Breast epithelium (tissue), 3 donors: ENCODE data around the gene SERP2.

Source experiments
- POLR2AphosphoS5 ChIP-seq, 3 donors: sonication (generic); formaldehyde crosslinking; IDR thresholded peaks; one replicate each; pipeline ENCODE4 v1.6.1; 2017; ENCODE audit warnings: antibody characterized with exemption in 3 of 3
- TF ChIP-seq, protein P1 (sequence below), 3 donors: fragments of 450-650 bp; IDR thresholded peaks; one replicate each; pipeline ENCODE4 v1.5.1; 2016 to 2017; ENCODE audit warnings: antibody characterized with exemption in 3 of 3, mild to moderate bottlenecking in 3 of 3, moderate library complexity in 3 of 3

DNA sequence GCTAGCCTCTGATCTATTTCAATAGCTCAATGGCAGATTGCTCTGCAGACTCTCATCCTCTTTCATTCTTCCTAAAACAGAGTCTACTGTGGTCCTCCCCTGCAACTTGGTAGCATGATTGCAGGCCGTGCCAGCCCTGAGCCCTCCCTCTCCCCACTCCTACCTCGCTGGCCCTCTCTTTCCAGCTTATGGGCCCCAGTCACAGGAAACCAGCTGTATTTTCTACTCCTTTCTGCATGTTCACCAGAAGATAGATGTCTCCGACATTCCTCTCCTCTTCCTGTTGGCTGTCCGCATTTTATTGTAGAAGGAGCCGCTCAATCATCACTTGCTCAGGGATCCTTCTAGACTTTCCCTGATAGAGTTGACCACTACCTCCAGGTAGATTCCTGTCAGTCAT lies 50.2 kb downstream of the SERP2 start:
- TF ChIP-seq, protein P1, sequence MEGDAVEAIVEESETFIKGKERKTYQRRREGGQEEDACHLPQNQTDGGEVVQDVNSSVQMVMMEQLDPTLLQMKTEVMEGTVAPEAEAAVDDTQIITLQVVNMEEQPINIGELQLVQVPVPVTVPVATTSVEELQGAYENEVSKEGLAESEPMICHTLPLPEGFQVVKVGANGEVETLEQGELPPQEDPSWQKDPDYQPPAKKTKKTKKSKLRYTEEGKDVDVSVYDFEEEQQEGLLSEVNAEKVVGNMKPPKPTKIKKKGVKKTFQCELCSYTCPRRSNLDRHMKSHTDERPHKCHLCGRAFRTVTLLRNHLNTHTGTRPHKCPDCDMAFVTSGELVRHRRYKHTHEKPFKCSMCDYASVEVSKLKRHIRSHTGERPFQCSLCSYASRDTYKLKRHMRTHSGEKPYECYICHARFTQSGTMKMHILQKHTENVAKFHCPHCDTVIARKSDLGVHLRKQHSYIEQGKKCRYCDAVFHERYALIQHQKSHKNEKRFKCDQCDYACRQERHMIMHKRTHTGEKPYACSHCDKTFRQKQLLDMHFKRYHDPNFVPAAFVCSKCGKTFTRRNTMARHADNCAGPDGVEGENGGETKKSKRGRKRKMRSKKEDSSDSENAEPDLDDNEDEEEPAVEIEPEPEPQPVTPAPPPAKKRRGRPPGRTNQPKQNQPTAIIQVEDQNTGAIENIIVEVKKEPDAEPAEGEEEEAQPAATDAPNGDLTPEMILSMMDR (IDR thresholded peaks at IDR 0.05): no peak
- TF ChIP-seq POLR2AphosphoS5 (IDR thresholded peaks at IDR 0.05): no peak
